Measurements from ENCODE around the gene FATE1.

DNA sequence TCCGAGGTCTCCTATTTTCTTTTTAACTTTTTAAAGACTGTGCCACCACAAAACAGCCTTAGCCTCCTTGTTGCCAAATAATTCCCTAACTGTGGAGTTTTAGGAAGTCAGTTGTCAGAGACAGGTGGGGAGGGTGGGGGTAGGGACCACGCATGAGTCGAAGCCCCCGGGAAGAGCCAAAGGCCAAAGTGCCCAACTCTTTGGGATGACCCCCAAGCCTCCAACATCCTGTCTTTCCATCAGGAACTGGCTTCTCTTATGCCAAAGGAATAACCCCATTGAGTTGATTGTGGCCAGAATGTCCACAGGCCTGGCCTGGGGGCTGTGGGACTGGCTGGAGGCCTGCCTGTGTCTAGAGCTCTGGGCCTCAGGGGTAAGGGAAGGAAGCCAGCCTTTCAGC lies 14.8 kb upstream of the FATE1 start:
- TF ChIP-seq, protein P1, sequence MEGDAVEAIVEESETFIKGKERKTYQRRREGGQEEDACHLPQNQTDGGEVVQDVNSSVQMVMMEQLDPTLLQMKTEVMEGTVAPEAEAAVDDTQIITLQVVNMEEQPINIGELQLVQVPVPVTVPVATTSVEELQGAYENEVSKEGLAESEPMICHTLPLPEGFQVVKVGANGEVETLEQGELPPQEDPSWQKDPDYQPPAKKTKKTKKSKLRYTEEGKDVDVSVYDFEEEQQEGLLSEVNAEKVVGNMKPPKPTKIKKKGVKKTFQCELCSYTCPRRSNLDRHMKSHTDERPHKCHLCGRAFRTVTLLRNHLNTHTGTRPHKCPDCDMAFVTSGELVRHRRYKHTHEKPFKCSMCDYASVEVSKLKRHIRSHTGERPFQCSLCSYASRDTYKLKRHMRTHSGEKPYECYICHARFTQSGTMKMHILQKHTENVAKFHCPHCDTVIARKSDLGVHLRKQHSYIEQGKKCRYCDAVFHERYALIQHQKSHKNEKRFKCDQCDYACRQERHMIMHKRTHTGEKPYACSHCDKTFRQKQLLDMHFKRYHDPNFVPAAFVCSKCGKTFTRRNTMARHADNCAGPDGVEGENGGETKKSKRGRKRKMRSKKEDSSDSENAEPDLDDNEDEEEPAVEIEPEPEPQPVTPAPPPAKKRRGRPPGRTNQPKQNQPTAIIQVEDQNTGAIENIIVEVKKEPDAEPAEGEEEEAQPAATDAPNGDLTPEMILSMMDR (IDR thresholded peaks at IDR 0.05; ENCODE audit: poor library complexity, severe bottlenecking), result no peak
- TF ChIP-seq EZH2 (IDR thresholded peaks at IDR 0.05; ENCODE audit: borderline replicate concordance, insufficient read depth, low read length, poor library complexity, severe bottlenecking), result no peak
- TF ChIP-seq SMC3 (conservative IDR thresholded peaks at IDR 0.05; ENCODE audit: poor library complexity), result no peak
